GM12878 (cell line): ENCODE data around the gene RASIP1. TPM values are rescaled to one million over a fixed set of nuclear protein-coding genes. Genes with fewer than 3 reads are reported as not detected.

Experiments
- CBFB ChIP-seq: IDR thresholded peaks from 2 replicates; pipeline ENCODE4 v1.6.1; 2016; ENCODE audit warnings: antibody characterized with exemption, low read depth
- CEBPZ ChIP-seq: fragments of 150-350 bp; IDR thresholded peaks from 2 replicates; pipeline ENCODE4 v1.6.1; 2016; ENCODE audit warnings: low read depth, low read length
- CHD4 ChIP-seq: fragments of 200-600 bp; sonication (generic); IDR thresholded peaks from 2 replicates; pipeline ENCODE4 v1.6.1; 2016; ENCODE audit warnings: mild to moderate bottlenecking
- ELK1 ChIP-seq: IDR thresholded peaks from 2 replicates; pipeline ENCODE4 v1.6.1; 2012; ENCODE audit warnings: low read depth, low read length, improper control_type of control experiment
- FOXK2 ChIP-seq: fragments of 450-650 bp; IDR thresholded peaks from 2 replicates; pipeline ENCODE4 v1.6.1; 2017; ENCODE audit warnings: mild to moderate bottlenecking, moderate library complexity
- GABPA ChIP-seq: IDR thresholded peaks from 2 replicates; pipeline ENCODE4 v1.6.1; 2014; ENCODE audit warnings: antibody characterized with exemption, low read depth, mild to moderate bottlenecking, inconsistent platforms
- MYC ChIP-seq: IDR thresholded peaks from 2 replicates; pipeline ENCODE4 v1.6.1; 2011; ENCODE audit warnings: mild to moderate bottlenecking, low read length, moderate library complexity, inconsistent platforms; ENCODE audit not compliant: insufficient read depth, insufficient replicate concordance, insufficient read length, severe bottlenecking
- SKIL ChIP-seq: fragments of 450-650 bp; IDR thresholded peaks from 2 replicates; pipeline ENCODE4 v1.6.1; 2017; ENCODE audit warnings: mild to moderate bottlenecking, low read depth, inconsistent platforms; ENCODE audit not compliant: poor library complexity, severe bottlenecking
- TCF7 ChIP-seq: IDR thresholded peaks from 2 replicates; pipeline ENCODE4 v1.6.1; 2014; ENCODE audit warnings: antibody characterized with exemption, borderline replicate concordance
- polyA plus RNA-seq, 11 experiments: library from polyadenylated mRNA; depleted of rRNA in 4 of 11; unstranded in 6 of 11; stranded (reverse) in 5 of 11; fragments of >200 nt; fragmentation: Nextera tagmentation in 4 of 11; fragmentation: Illumina TruSeq in 1 of 11; extraction: Ambion mirVana in 4 of 11; extraction: Trizol in 1 of 11; gene quantifications; 1 replicate in 1 of 11; 2 replicates in 10 of 11; pipeline versions ENCODE4 v1.2.1 to v1.2.3, GENCODE V29; 2011 to 2016; ENCODE audit warnings: inconsistent platforms in 2 of 11, missing spikeins in 2 of 11, low read depth in 1 of 11
- total RNA-seq, 4 experiments: library from RNA; depleted of rRNA in 3 of 4; stranded (reverse); fragments of >200 nt in 3 of 4; fragmentation: Illumina TruSeq in 1 of 4; extraction: Trizol in 1 of 4; gene quantifications; 2 replicates each; pipeline versions ENCODE4 v1.2.1 to v1.2.3, GENCODE V29; 2013 to 2021

RASIP1 gene
- total and polyA plus RNA-seq, 10 of the 15 experiments (the other 5 are each of a cell fraction or from before 2014, with no cell fraction given) = 0.08 TPM; not detected in 9

- TF ChIP-seq ELK1 (no peak), FOXK2 (no peak), CEBPZ (no peak), SKIL (no peak), CBFB (no peak), MYC (no peak), CHD4 (no peak), TCF7 (no peak), GABPA (no peak)
Measured at GRCh38 chr19:48678201-48678600, 62.2 kb downstream of the RASIP1 start (continued).
